ENCODE measurements around the gene TAS1R1.
A peak's percentile ranks its signal among the peaks of the same experiment; 100 is the strongest.
"Not testable (repeated sequence)": the region's sequence is repeated elsewhere in the genome, so short reads cannot be mapped to it uniquely, and the experiment has no call there.

The TAS1R1 gene

GRCh38 chr1:6545276-6546112, 9.6 kb upstream of the TAS1R1 start:
- no peaks in the 10 kb centered on the region for H3K27me3 ChIP-seq (replicated peaks; ENCODE audit: control insufficient read depth, insufficient read depth, low read length)
- peaks cover 17% of the 10 kb centered on the region for H3K36me3 ChIP-seq (ENCODE audit: control insufficient read depth, insufficient read depth, low read length)
- H3K4me3 ChIP-seq (replicated peaks; ENCODE audit: low read depth, low read length) = no peak overlapping the region
- TF ChIP-seq CTCF (IDR thresholded peaks at IDR 0.05; ENCODE audit: insufficient read depth, low read length, poor library complexity, severe bottlenecking) = no peak
- DNase-seq (ENCODE audit: extremely low read depth, insufficient read length) = no peak

DNA sequence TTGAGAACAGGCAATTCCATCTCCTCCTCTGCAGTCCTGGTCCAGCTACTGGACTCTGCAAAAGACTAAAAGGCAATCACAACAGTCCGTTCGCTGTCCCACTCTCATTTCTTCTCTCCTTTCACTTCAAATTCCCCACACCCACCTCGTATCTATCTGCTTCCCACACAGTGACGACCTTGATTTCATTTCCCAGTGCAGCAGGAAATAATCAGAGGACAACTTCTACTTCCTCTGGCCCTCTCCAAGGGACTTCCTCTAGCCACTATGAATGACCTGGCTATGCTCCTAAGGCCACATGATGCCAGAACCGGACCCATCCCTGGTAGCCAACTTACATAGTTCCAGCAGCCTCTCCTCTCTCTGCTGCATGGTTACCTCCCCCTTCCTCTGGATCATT, 8.8 kb upstream of the TAS1R1 start:
- TF ChIP-seq CTCF (IDR thresholded peaks at IDR 0.05; ENCODE audit: insufficient read depth, low read length, poor library complexity, severe bottlenecking) = no peak
- no peak for DNase-seq (ENCODE audit: extremely low read depth, insufficient read length)
- H3K4me3 ChIP-seq (replicated peaks; ENCODE audit: low read depth, low read length) = no peak overlapping the region
- no peaks in the 10 kb centered on the region for H3K27me3 ChIP-seq (replicated peaks; ENCODE audit: control insufficient read depth, insufficient read depth, low read length)
- H3K36me3 ChIP-seq (ENCODE audit: control insufficient read depth, insufficient read depth, low read length) = peaks cover 19% of the 10 kb centered on the region

- no peak for DNase-seq (ENCODE audit: extremely low read depth, insufficient read length)
- TF ChIP-seq CTCF (IDR thresholded peaks at IDR 0.05; ENCODE audit: insufficient read depth, low read length, poor library complexity, severe bottlenecking) = no peak
- H3K27me3 ChIP-seq (replicated peaks; ENCODE audit: control insufficient read depth, insufficient read depth, low read length) = no peaks in the 10 kb centered on the region
- no peak overlapping the region for H3K4me3 ChIP-seq (replicated peaks; ENCODE audit: low read depth, low read length)
- H3K36me3 ChIP-seq (ENCODE audit: control insufficient read depth, insufficient read depth, low read length) = peaks cover 19% of the 10 kb centered on the region
These were observed 7.8 kb upstream of the TAS1R1 start for GRCh38 chr1:6547301-6547700.

DNA sequence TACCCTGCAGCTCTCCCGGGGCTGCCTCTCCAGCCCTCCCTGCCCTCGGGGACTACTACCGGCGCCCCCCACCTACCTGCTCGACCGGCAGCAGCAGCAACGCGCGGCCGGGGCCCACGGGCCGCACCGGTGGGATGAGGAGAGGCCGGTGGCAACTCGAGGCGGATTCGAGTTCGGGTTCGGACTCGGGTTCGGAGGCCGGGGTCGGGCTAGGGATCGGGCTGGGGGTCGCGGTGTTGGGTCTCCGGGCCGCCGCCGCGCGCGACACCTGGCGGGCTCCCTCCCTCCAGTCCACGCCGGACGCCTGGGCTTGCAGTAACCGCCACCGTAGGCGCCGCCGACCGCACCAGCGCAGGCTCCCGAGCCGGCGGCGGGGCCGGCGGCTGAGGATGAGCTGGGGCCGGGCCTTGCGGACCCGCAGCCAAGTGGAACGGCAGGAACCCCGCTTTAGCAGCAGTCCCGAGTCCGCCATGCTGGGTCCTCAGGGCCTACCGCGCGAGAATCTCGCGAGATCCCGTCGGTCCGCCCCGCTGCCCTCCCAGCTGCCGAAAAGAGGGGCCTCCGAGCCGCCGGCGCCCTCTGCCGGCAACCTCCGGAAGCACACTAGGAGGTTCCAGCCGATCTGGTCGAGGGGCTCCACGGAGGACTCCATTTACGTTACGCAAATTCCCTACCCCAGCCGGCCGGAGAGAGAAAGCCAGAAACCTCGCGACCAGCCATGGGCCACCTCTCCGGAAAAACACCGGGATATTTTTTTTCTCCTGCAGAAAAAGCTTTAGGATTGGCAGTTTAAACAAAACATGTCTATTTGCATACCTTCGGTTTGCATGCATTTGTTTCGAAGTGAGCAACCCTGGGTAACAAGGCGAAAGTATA, 838 bp upstream of the TAS1R1 start, which contains the start of gene NOL9:
NOL9 (minus strand) TSS at position 483 of the 876 bp plus-strand sequence; CDS start at position 472, 11 bp downstream.
- no peaks in the 10 kb centered on the region for H3K27me3 ChIP-seq (replicated peaks; ENCODE audit: control insufficient read depth, insufficient read depth, low read length)
- DNase-seq (ENCODE audit: extremely low read depth, insufficient read length) = peak; percentile 95

DNA sequence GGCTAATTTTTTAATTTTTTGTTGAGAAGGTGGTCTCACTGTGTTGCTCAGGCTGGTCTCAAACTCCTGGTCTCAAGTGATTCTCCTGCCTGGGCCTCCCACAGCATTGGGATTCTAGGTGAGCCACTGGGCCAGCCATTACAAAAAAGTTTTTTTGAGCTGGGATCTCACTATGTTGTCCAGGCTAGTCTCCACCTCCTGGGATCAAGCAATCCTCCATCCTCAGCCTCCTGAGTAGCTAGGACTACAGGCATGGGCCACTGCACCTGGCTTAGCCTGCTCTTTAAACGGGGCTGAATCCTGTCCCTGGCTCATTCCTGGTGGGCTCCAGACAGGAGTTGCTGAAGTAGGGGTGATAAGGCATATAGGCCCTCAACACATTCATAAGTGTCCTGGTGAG, 2.5 kb downstream of the TAS1R1 start:
- Histone ChIP-seq H3K4me3 (replicated peaks; ENCODE audit: low read depth, low read length) (no peak overlapping the region), H3K36me3 (ENCODE audit: control insufficient read depth, insufficient read depth, low read length) (no peaks in the 10 kb centered on the region), H3K27me3 (replicated peaks; ENCODE audit: control insufficient read depth, insufficient read depth, low read length) (no peaks in the 10 kb centered on the region)
- TF ChIP-seq CTCF (IDR thresholded peaks at IDR 0.05; ENCODE audit: insufficient read depth, low read length, poor library complexity, severe bottlenecking) = no peak
- DNase-seq (ENCODE audit: extremely low read depth, insufficient read length) = no peak

More for the DNA sequence above, 838 bp upstream of the TAS1R1 start, which contains the start of gene NOL9:
- peak; percentile 98 for TF ChIP-seq CTCF (IDR thresholded peaks at IDR 0.05; ENCODE audit: insufficient read depth, low read length, poor library complexity, severe bottlenecking)
- peaks cover 6% of the 10 kb centered on the region for H3K36me3 ChIP-seq (ENCODE audit: control insufficient read depth, insufficient read depth, low read length)
- peak within 1 kb of the TSS; percentile 91 for H3K4me3 ChIP-seq (replicated peaks; ENCODE audit: low read depth, low read length)

DNA sequence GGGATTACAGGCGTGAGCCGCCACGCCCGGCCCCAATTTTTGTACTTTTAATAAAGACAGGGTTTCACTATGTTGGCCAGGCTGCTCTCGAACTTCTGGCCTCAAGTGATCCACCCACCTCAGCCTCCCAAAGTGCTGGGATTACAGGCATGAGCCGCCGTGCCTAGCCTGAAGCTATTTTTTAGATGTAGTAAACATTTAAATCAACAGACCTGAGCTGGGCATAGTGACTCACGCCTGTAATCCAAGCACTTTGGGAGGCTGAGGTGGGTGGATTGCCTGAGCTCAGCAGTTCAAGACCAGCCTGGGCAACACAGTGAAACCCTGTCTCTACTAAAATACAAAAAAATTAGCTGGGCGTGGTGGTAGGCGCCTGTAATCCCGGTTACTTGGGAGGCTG, 4.1 kb downstream of the TAS1R1 start:
- not testable (repeated sequence) for DNase-seq (ENCODE audit: extremely low read depth, insufficient read length); H3K4me3 ChIP-seq (replicated peaks; ENCODE audit: low read depth, low read length); H3K36me3 ChIP-seq (ENCODE audit: control insufficient read depth, insufficient read depth, low read length); H3K27me3 ChIP-seq (replicated peaks; ENCODE audit: control insufficient read depth, insufficient read depth, low read length)
